ENCODE results near the gene NRXN2.
"Not testable (repeated sequence)": the region's sequence is repeated elsewhere in the genome, so short reads cannot be mapped to it uniquely, and the experiment has no call there.

NRXN2 gene

GRCh38 chr11:64566042-64566914 lies 156.7 kb downstream of the NRXN2 start:
- Histone ChIP-seq H3K4me3 (ENCODE audit: insufficient read depth, low read depth, low read length) (peak overlapping the region; percentile 7), H3K27me3 (ENCODE audit: control insufficient read depth, insufficient read depth, low read length, poor library complexity, severe bottlenecking) (no peaks in the 10 kb centered on the region), H3K36me3 (ENCODE audit: control insufficient read depth, insufficient read depth, low read length) (no peaks in the 10 kb centered on the region), H3K4me1 (ENCODE audit: control insufficient read depth, insufficient read depth, low read length) (peaks cover 19% of the 10 kb centered on the region), H3K9me3 (ENCODE audit: control insufficient read depth, low read length) (no peaks in the 10 kb centered on the region), H3K27ac (ENCODE audit: insufficient read depth, low read depth, low read length, poor library complexity, severe bottlenecking) (peak overlapping the region; percentile 28)
- WGBS, 2 experiments: 16% methylated on average over 17 of the region's 18 CpGs

- 80% methylated on average over 24 of the region's 24 CpGs for WGBS, 2 experiments
- Histone ChIP-seq H3K27ac (ENCODE audit: insufficient read depth, low read depth, low read length, poor library complexity, severe bottlenecking) (no peak overlapping the region), H3K36me3 (ENCODE audit: control insufficient read depth, insufficient read depth, low read length) (no peaks in the 10 kb centered on the region), H3K4me1 (ENCODE audit: control insufficient read depth, insufficient read depth, low read length) (peaks cover 24% of the 10 kb centered on the region), H3K9me3 (ENCODE audit: control insufficient read depth, low read length) (no peaks in the 10 kb centered on the region), H3K4me3 (ENCODE audit: insufficient read depth, low read depth, low read length) (no peak overlapping the region), H3K27me3 (ENCODE audit: control insufficient read depth, insufficient read depth, low read length, poor library complexity, severe bottlenecking) (no peaks in the 10 kb centered on the region)
Measured at GRCh38 chr11:64564947-64565889, 157.8 kb downstream of the NRXN2 start.

GRCh38 chr11:64564419-64564818 lies 158.6 kb downstream of the NRXN2 start:
- no peaks in the 10 kb centered on the region for H3K36me3 ChIP-seq (ENCODE audit: control insufficient read depth, insufficient read depth, low read length)
- 96 to 98% methylated on average over 7 of the region's 7 CpGs for WGBS, 2 experiments
- no peaks in the 10 kb centered on the region for H3K27me3 ChIP-seq (ENCODE audit: control insufficient read depth, insufficient read depth, low read length, poor library complexity, severe bottlenecking)
- no peak overlapping the region for H3K27ac ChIP-seq (ENCODE audit: insufficient read depth, low read depth, low read length, poor library complexity, severe bottlenecking)
- peaks cover 32% of the 10 kb centered on the region for H3K4me1 ChIP-seq (ENCODE audit: control insufficient read depth, insufficient read depth, low read length)
- H3K4me3 ChIP-seq (ENCODE audit: insufficient read depth, low read depth, low read length): no peak overlapping the region
- H3K9me3 ChIP-seq (ENCODE audit: control insufficient read depth, low read length): no peaks in the 10 kb centered on the region

GRCh38 chr11:64563966-64564365 lies 159.0 kb downstream of the NRXN2 start:
- Histone ChIP-seq H3K4me3 (ENCODE audit: insufficient read depth, low read depth, low read length) (no peak overlapping the region), H3K27ac (ENCODE audit: insufficient read depth, low read depth, low read length, poor library complexity, severe bottlenecking) (no peak overlapping the region), H3K27me3 (ENCODE audit: control insufficient read depth, insufficient read depth, low read length, poor library complexity, severe bottlenecking) (no peaks in the 10 kb centered on the region), H3K4me1 (ENCODE audit: control insufficient read depth, insufficient read depth, low read length) (peaks cover 34% of the 10 kb centered on the region), H3K36me3 (ENCODE audit: control insufficient read depth, insufficient read depth, low read length) (no peaks in the 10 kb centered on the region), H3K9me3 (ENCODE audit: control insufficient read depth, low read length) (no peaks in the 10 kb centered on the region)
- 88 to 92% methylated on average over 12 of the region's 12 CpGs for WGBS, 2 experiments

GRCh38 chr11:64562723-64563351 lies 160.2 kb downstream of the NRXN2 start:
- H3K27me3 ChIP-seq (ENCODE audit: control insufficient read depth, insufficient read depth, low read length, poor library complexity, severe bottlenecking): no peaks in the 10 kb centered on the region
- H3K9me3 ChIP-seq (ENCODE audit: control insufficient read depth, low read length): no peaks in the 10 kb centered on the region
- H3K4me1 ChIP-seq (ENCODE audit: control insufficient read depth, insufficient read depth, low read length): peaks cover 43% of the 10 kb centered on the region
- no peak overlapping the region for H3K4me3 ChIP-seq (ENCODE audit: insufficient read depth, low read depth, low read length)
- no peaks in the 10 kb centered on the region for H3K36me3 ChIP-seq (ENCODE audit: control insufficient read depth, insufficient read depth, low read length)
- WGBS, 2 experiments: 93 to 94% methylated on average over 15 of the region's 15 CpGs
- no peak overlapping the region for H3K27ac ChIP-seq (ENCODE audit: insufficient read depth, low read depth, low read length, poor library complexity, severe bottlenecking)

- Histone ChIP-seq H3K36me3 (ENCODE audit: control insufficient read depth, insufficient read depth, low read length) (no peaks in the 10 kb centered on the region), H3K4me3 (ENCODE audit: insufficient read depth, low read depth, low read length) (no peak overlapping the region), H3K27ac (ENCODE audit: insufficient read depth, low read depth, low read length, poor library complexity, severe bottlenecking) (no peak overlapping the region), H3K4me1 (ENCODE audit: control insufficient read depth, insufficient read depth, low read length) (peaks cover 37% of the 10 kb centered on the region), H3K9me3 (ENCODE audit: control insufficient read depth, low read length) (no peaks in the 10 kb centered on the region), H3K27me3 (ENCODE audit: control insufficient read depth, insufficient read depth, low read length, poor library complexity, severe bottlenecking) (no peaks in the 10 kb centered on the region)
- WGBS, 2 experiments: 94 to 95% methylated on average over 29 of the region's 29 CpGs
Measured at GRCh38 chr11:64561984-64562722, 160.8 kb downstream of the NRXN2 start.

GRCh38 chr11:64561429-64561828 lies 161.6 kb downstream of the NRXN2 start:
- H3K27me3 ChIP-seq (ENCODE audit: control insufficient read depth, insufficient read depth, low read length, poor library complexity, severe bottlenecking); H3K9me3 ChIP-seq (ENCODE audit: control insufficient read depth, low read length); H3K4me3 ChIP-seq (ENCODE audit: insufficient read depth, low read depth, low read length); H3K36me3 ChIP-seq (ENCODE audit: control insufficient read depth, insufficient read depth, low read length); H3K27ac ChIP-seq (ENCODE audit: insufficient read depth, low read depth, low read length, poor library complexity, severe bottlenecking): not testable (repeated sequence)
- peaks cover 31% of the 10 kb centered on the region for H3K4me1 ChIP-seq (ENCODE audit: control insufficient read depth, insufficient read depth, low read length)
- 94 to 95% methylated on average over 2 of the region's 3 CpGs for WGBS, 2 experiments

GRCh38 chr11:64560941-64561340 lies 162.1 kb downstream of the NRXN2 start:
- H3K9me3 ChIP-seq (ENCODE audit: control insufficient read depth, low read length): no peaks in the 10 kb centered on the region
- no peaks in the 10 kb centered on the region for H3K27me3 ChIP-seq (ENCODE audit: control insufficient read depth, insufficient read depth, low read length, poor library complexity, severe bottlenecking)
- WGBS, 2 experiments: 95 to 97% methylated on average over 16 of the region's 16 CpGs
- H3K36me3 ChIP-seq (ENCODE audit: control insufficient read depth, insufficient read depth, low read length): no peaks in the 10 kb centered on the region
- H3K4me3 ChIP-seq (ENCODE audit: insufficient read depth, low read depth, low read length): no peak overlapping the region
- no peak overlapping the region for H3K27ac ChIP-seq (ENCODE audit: insufficient read depth, low read depth, low read length, poor library complexity, severe bottlenecking)
- H3K4me1 ChIP-seq (ENCODE audit: control insufficient read depth, insufficient read depth, low read length): peaks cover 28% of the 10 kb centered on the region

GRCh38 chr11:64560139-64560771 lies 162.7 kb downstream of the NRXN2 start:
- no peaks in the 10 kb centered on the region for H3K36me3 ChIP-seq (ENCODE audit: control insufficient read depth, insufficient read depth, low read length)
- H3K4me3 ChIP-seq (ENCODE audit: insufficient read depth, low read depth, low read length): no peak overlapping the region
- 70 to 71% methylated on average over 15 of the region's 15 CpGs for WGBS, 2 experiments
- peaks cover 24% of the 10 kb centered on the region for H3K4me1 ChIP-seq (ENCODE audit: control insufficient read depth, insufficient read depth, low read length)
- H3K27me3 ChIP-seq (ENCODE audit: control insufficient read depth, insufficient read depth, low read length, poor library complexity, severe bottlenecking): no peaks in the 10 kb centered on the region
- H3K27ac ChIP-seq (ENCODE audit: insufficient read depth, low read depth, low read length, poor library complexity, severe bottlenecking): no peak overlapping the region
- H3K9me3 ChIP-seq (ENCODE audit: control insufficient read depth, low read length): no peaks in the 10 kb centered on the region
